Adrenal gland (tissue), 5 donors: ENCODE results near the gene SLC7A9.
"Not testable (repeated sequence)": the region's sequence is repeated elsewhere in the genome, so short reads cannot be mapped to it uniquely, and the experiment has no call there.

Experiments used
- POLR2A ChIP-seq, 2 donors: fragments of 450-650 bp; IDR thresholded peaks; one replicate each; pipeline ENCODE4 v1.6.1; 2017; ENCODE audit warnings: antibody characterized with exemption in 2 of 2, mild to moderate bottlenecking in 2 of 2, moderate library complexity in 1 of 2
- TF ChIP-seq, protein P1 (sequence below), 6 experiments: fragments of 450-650 bp in 4 of 6; fragments of 200-600 bp in 2 of 6; sonication (generic) in 1 of 6; IDR thresholded peaks; 1 replicate in 5 of 6; 2 replicates in 1 of 6; pipeline versions ENCODE4 v1.5.1 to v1.8.0; 2016 to 2021; ENCODE audit warnings: antibody characterized with exemption in 6 of 6, mild to moderate bottlenecking in 2 of 6, moderate library complexity in 1 of 6
- donor health status: DM: no; HTN: no; CAD: no.

DNA sequence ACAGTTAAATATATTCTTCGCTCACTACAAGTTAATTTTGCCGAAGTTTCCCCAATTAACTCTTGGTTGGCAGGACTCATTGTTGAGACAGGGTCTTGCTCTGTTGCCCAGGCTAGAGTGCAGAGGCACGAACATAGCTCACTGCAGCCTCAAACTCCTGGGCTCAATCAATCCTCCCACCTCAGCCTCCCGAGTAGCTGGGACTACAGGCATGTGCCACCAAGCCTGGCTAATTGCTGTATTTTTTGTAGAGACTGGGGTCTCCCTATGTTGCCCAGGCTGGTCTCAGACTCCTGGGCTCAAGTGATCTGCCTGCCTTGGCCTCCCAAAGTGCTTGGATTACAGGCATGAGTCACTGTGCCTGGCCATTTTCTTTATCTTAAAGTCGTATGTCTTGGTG, 15.7 kb upstream of the SLC7A9 start:
- TF ChIP-seq, protein P1, sequence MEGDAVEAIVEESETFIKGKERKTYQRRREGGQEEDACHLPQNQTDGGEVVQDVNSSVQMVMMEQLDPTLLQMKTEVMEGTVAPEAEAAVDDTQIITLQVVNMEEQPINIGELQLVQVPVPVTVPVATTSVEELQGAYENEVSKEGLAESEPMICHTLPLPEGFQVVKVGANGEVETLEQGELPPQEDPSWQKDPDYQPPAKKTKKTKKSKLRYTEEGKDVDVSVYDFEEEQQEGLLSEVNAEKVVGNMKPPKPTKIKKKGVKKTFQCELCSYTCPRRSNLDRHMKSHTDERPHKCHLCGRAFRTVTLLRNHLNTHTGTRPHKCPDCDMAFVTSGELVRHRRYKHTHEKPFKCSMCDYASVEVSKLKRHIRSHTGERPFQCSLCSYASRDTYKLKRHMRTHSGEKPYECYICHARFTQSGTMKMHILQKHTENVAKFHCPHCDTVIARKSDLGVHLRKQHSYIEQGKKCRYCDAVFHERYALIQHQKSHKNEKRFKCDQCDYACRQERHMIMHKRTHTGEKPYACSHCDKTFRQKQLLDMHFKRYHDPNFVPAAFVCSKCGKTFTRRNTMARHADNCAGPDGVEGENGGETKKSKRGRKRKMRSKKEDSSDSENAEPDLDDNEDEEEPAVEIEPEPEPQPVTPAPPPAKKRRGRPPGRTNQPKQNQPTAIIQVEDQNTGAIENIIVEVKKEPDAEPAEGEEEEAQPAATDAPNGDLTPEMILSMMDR (IDR thresholded peaks at IDR 0.05) = not testable (repeated sequence)
- TF ChIP-seq POLR2A (IDR thresholded peaks at IDR 0.05) = not testable (repeated sequence)
